Measurements from ENCODE around the gene AKR1C2.
"Not testable (repeated sequence)": the region's sequence is repeated elsewhere in the genome, so short reads cannot be mapped to it uniquely, and the experiment has no call there.

GRCh38 chr10:4992564-4992963 lies 11.1 kb downstream of the AKR1C2 start:
- not testable (repeated sequence) for TF ChIP-seq CTCF (IDR thresholded peaks at IDR 0.05; ENCODE audit: poor library complexity, severe bottlenecking); TAF1 (IDR thresholded peaks at IDR 0.05; ENCODE audit: low read depth); RAD21 (conservative IDR thresholded peaks at IDR 0.05)

All from neural cell (in vitro differentiated cells).